Activated CD4-positive, alpha-beta T cell treated with anti-CD3 and anti-CD28 coated beads, Interleukin-2, Interleukin-6, amounts not matched to agents 100 ng/mL and 50 ng/mL, durations not matched to agents 16 hours and 8 hours (primary cell): ENCODE data around the gene KLK2.
"Not testable (repeated sequence)": the region's sequence is repeated elsewhere in the genome, so short reads cannot be mapped to it uniquely, and the experiment has no call there.

Source experiments
- DNase-seq: peaks from one replicate; pipeline ENCODE4 v3.0.0-alpha.2; 2020

KLK2 gene

GRCh38 chr19:50894478-50895356, 21.5 kb downstream of the KLK2 start:
- DNase-seq: no peak

- not testable (repeated sequence) for DNase-seq
Observed at GRCh38 chr19:50896089-50896590, 22.9 kb downstream of the KLK2 start.

GRCh38 chr19:50896591-50897190, 23.5 kb downstream of the KLK2 start:
- peak; percentile 56 for DNase-seq

GRCh38 chr19:50897191-50897607, 24.0 kb downstream of the KLK2 start:
- DNase-seq: no peak

GRCh38 chr19:50897612-50898011, 24.4 kb downstream of the KLK2 start:
- no peak for DNase-seq

- DNase-seq: no peak
Observed at GRCh38 chr19:50898018-50898417, 24.8 kb downstream of the KLK2 start.

- no peak for DNase-seq
Observed at GRCh38 chr19:50899569-50899968, 26.3 kb downstream of the KLK2 start.

- DNase-seq: no peak
Observed at GRCh38 chr19:50902640-50903039, 29.4 kb downstream of the KLK2 start.

- peak; percentile 55 for DNase-seq
Observed at GRCh38 chr19:50906217-50906616, 33.0 kb downstream of the KLK2 start.

GRCh38 chr19:50908336-50908735, 35.1 kb downstream of the KLK2 start:
- no peak for DNase-seq

- DNase-seq: peak; percentile 49
Observed at GRCh38 chr19:50909240-50910070, 36.2 kb downstream of the KLK2 start.

- DNase-seq: no peak
Observed at GRCh38 chr19:50910722-50911121, 37.5 kb downstream of the KLK2 start.

GRCh38 chr19:50911206-50912101, 38.2 kb downstream of the KLK2 start, which contains the start of gene KLK4:
Gene KLK4 (minus strand): TSS chr19:50911395. CDS start chr19:50910738, 657 bp downstream.
- no peak for DNase-seq

- DNase-seq: no peak
Observed at GRCh38 chr19:50912102-50912599, 38.9 kb downstream of the KLK2 start.

GRCh38 chr19:50912727-50913716, 39.8 kb downstream of the KLK2 start:
- no peak for DNase-seq

- no peak for DNase-seq
Observed at GRCh38 chr19:50916069-50916468, 42.8 kb downstream of the KLK2 start.

- no peak for DNase-seq
Observed at GRCh38 chr19:50921426-50922316, 48.4 kb downstream of the KLK2 start.

GRCh38 chr19:50922317-50922853, 49.1 kb downstream of the KLK2 start:
- DNase-seq: peak; percentile 90

GRCh38 chr19:50924586-50924985, 51.3 kb downstream of the KLK2 start:
- DNase-seq: no peak
